DMS153 (cell line): ENCODE measurements around the gene ZDHHC14.

Source experiments
- DNase-seq: peaks from one replicate; lab custom pipeline; 2025; lab: John Stamatoyannopoulos, UW

ZDHHC14 gene

DNA sequence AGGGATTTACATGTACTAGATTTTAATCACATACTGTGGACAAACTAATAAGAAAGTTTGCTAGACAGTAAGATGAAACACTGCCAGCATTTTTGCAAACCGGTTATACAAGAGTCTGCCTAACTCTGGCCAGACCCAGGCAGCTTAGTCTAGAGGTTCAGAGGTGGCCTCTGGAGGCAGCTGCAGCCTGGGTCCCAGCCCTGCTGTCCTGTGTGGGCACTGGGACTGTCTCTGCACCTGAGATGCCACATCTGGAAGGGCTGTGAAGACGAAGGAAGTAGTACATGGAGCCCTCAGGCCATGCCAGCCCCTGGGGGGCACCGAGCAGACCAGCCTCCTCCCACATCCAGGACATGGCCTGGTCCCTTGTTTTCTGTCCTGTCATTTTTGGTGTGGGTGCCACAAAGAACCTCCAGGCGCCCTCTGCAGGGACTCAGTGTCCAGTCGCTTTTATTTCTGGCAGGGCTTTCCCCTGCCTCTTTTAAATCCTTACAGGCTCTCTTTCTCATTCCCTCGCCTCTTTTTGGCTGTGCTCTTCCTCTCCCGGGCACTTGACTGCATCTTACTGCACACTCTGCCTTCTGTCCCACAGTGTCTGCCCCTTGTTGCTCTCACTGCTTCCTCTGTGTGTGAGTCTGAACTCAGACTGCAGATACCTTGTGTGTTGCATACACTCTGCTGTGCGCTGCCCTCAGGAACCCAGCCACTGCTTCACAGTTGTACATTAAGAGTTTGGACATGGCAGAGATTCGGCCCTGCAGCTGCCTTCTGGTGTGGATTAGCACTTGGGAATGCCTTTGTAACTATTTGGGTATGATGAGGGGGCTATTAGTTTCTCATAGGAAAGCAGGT, 216.7 kb downstream of the ZDHHC14 start:
- DNase-seq = peak; percentile 9

DNA sequence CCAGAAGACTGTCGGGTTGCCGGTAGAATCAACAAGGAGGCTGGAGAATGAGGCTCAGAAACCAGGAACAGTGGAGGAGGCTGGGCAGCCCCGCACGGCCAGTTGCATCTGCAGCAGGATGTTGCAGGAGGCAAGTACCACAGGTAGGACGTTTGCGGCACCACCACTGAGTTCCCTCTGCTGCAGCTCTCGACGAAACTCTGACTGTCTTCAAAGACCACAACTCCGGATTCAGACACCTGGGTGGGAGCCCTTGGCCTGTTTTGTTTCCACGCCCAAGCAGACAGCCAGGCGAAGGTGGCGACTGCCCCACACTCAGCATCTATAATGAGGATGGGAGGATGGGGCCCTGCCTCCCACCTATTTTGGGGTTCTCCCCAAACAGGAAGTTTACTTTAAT, 218.2 kb downstream of the ZDHHC14 start:
- no peak for DNase-seq

DNA sequence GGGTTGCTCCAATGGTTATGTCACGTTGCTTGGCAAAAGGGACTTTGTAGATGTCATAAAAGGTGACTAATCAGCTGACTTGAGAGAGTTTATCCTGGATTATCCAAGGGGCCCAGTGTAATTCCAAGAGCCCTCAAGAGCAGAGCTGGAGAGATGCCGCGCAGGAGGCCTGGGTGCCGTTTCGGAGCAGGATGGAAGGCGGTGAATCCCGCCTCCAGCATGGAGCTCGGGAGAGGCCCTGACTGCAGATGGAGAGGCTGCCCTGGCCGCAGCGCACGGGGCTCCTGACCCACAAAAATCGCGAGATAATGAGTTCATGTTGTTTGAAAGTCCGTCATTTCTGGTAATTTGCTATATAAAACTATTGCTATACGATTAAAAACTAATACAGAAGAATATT, 219.8 kb downstream of the ZDHHC14 start:
- DNase-seq = no peak

DNA sequence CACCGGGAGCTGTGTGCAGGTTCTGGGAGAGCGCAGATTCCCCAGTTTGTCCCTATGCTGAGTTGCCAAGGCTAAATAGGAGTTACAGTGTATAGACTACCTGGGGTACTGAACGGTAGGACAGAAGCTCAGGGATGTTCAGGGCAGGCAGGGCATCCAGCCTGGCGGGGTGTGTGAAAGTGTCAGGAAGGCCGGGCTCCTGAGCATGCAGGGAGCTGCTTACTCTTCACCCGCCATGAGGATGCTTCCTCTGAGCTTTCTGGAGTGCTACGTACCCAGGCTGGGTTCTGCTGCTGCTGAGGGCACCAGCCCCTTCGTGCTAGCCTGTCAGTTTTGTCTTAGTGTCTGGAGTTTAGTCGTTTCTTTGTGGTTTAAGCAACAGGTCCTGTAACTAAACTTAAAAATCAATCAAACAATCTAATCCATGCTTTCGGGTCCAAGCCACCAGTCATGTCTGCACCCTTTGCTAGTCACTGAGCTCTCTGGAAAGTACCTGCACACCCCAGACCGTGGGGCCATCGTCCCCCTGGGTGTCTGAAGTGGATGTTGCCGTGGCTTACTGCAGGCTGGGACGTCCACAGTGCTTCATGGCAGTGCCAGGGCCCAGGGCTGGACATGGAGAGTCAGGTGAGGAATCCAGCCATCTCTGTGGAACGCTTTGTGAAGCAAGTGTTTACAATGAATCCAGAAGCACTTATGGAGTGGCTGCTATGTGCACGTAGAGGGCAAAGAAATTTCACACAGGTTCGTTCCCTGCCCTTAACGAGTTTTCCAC, 221.7 kb downstream of the ZDHHC14 start:
- no peak for DNase-seq

DNA sequence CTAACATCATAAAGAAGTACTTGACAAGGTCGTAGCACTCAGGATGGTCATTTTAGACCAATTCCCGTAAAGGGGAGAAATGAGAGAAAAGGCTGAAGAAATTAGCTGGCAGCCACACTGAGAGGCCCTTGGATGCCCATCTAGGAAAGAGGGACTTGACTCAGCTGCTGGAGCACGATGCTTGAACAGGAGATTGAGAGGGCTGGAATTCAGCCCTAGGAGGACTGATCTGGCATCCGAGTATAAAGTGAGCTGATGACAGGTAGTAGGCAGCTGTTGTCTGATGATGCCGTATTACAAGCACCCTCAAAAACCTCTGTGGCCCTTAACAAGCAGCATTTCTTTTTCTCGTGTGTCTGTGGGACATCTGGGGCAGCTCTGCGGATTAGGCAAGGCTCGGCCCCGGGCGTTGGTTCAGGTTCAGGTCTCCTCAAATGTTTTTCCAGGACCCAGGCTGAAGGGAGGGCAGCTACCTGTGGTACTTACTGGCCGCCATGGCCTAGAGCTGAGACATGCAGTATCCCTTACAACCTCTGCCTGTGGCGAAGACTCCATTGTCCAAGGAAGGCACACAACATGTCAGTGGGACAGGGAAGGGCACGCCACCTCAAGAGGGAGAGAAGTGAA, 222.4 kb downstream of the ZDHHC14 start:
- no peak for DNase-seq

DNA sequence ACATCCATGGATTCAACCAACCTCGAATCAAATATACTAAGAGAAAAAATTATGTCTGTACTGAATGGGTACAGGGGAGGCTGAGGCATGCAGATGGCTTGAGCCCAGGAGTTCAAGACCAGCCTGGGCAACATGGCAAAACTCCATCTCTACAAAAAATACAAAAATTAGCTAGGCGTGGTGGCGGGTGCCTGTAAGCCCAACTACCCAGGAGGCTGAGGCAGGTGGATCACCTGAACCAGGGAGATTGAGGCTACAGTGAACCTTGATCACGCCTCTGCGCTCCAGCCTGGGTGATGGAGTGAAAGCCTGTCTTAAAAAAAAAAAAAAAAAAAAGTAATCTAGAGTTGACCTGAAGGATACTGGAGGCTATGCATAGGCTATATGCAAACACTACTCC, 223.0 kb downstream of the ZDHHC14 start:
- DNase-seq = no peak

DNA sequence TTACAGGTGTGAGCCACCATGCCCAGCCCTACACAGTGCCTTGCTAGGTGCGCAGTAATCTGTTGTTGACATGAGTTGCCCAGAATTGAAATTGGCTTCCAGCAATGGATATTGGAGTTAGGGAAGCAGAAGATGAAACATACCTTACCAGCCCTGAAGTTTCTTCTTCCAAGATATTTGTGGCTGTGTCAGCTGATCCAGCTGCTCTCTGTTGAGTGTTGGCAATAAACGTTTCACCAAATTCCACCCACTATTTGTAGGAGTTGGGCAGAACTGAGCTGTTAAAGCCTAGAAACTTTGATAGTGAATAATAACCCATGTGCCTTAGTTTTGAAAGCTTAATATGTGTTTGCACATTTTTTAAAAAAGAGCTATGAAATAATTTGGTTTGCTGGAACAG, 223.8 kb downstream of the ZDHHC14 start:
- no peak for DNase-seq

DNA sequence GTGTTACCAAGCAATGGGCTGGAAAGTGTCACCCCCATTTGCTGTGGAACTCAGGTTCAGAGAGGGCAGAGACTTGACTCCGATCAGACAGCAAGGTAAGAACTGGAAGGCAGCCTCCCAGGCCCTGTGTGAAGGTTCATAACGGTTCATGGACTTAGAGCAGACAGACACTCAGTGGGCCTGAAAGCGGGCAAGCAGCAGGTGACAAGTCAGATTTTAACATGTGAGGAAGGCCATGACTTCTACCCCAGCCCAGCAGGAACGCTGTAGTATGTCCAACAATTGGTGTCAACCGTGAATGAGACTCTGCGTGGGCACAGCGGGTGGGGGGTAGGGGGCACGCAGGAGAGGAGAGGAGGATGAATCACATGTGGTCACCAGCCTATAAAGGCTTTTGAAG, 224.5 kb downstream of the ZDHHC14 start:
- DNase-seq = no peak

DNA sequence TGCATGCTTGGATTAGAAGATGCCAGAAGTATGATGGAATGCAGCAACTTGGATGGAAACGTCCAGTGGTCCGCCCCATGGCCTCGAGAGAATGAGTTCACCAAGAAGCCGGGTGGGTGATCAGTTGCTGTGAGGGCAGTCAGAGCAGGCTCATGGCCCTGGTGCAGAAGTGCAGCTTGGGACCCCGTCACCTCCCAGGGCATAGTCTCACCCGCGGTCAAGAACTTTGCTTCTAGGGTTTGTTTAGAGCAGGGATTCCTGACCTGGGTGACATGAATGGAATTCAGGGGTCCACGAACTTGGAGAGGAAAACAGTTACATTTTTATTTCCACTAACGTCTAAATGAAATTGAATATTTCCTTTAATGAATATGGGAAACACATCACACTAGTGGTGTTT, 225.5 kb downstream of the ZDHHC14 start:
- no peak for DNase-seq

DNA sequence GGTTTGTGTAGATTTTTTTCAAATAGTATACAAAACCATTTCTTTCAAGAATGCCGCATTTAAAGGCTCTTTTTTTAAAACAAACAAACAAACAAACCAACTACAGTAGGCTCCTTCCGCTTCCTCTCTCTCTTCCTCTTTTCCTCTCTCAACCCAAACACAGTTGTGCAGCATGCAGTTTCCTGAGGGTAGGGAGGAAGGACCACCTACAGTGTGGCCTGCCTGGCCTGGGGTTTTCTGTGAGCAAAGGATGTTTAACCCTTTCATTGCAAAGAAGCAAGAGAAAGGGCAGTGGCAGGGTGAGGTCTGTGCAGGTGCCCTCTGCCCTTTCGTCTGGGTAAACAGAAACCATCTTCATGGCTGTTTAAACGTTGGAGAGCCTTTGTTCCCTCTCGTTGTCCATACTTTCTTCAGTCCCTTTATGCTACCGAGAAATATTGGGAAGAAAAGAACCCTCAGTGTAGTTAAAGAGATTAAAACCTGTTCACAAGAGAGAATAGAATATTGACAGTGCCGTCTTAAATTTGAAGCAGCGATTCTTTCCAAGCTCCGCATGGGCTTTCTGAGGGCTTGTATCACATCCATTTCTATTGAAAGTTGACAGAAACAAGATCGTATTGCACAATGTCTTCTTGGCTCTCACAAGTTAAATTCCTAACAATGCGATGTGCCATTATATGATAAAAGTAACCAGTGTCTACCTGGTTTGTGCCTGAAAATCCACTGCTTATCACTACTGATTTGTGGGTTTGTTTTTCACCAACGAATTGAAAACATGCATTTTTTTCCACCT, 226.5 kb downstream of the ZDHHC14 start:
- no peak for DNase-seq

DNA sequence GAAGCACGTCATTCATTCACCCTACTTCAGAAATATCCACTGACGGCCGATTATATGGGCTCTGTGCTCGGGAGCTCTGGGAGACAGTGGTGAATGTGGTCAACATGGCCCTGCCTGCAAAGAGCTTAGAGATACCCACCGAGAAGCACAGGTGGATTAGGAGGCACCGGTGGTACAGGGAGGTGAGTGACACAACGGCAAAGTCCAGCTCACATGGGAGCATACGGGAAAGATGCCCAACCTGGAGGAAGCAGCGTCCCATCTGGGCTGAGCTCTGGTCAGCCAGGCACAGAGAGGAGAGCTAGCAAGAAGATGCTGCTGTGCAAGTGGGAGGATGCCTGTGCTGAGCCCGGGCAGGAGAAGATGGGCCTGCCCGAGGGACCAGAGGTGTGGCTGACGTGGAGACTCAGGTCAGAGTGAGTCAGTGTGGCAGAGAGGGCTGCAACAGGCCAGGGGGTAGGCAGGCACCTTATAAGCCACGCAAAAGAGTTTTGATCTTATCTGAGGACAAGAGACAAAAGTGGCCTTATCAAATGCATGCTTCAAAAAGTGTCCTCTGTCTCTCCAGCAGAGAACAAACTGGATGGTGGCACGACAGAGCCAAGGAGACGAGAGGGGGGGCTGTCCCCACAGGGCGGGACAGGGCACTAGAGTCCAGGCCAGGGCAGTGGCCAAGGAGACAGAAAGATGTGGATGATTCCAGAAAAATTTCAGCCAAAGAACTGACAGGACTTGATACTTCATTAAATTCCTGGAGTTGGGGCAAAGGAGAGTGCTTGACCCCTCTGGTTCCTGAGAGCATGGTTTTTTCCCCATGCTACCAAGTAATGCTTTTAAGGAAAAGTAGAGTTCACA, 227.5 kb downstream of the ZDHHC14 start:
- DNase-seq = no peak

DNA sequence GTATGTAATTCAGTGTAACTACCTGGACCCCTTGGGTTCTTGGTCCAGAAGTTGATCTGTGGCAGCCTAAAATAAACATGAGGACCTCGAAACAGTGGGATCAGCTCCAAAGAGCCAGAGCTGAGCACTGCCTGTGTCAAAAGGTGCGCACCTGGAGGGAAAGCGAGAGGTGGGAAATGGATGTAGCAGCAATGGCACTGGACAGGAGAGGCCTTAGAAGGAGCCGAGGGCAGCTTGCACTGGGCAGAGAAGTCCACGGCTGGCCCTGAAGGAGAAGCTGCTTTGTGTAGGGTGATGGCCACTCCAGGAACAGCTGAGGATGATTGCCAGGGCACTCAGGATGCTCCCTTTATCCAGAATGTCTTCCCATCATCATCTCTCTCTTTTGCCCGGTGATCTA, 228.1 kb downstream of the ZDHHC14 start:
- DNase-seq = no peak

DNA sequence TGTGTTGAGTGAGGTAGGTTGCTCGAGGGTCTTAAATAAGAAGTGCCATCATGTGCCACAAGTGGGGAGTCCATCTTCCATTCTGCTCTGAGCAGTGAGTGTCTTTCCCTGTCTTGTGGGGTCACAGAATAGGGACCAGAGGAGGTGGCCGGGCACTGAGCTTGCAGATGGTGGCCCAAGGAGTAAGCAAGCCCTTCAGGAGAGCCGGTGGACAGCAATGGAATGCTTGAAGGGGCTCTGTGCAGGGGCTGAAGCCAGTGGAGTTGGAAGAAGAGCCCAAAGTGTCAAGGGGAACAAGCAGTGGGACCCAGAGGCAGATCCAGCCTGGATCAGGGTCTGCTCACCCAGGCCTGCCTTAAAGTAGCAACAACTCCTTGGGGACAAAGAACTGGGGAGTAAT, 228.6 kb downstream of the ZDHHC14 start:
- no peak for DNase-seq

DNA sequence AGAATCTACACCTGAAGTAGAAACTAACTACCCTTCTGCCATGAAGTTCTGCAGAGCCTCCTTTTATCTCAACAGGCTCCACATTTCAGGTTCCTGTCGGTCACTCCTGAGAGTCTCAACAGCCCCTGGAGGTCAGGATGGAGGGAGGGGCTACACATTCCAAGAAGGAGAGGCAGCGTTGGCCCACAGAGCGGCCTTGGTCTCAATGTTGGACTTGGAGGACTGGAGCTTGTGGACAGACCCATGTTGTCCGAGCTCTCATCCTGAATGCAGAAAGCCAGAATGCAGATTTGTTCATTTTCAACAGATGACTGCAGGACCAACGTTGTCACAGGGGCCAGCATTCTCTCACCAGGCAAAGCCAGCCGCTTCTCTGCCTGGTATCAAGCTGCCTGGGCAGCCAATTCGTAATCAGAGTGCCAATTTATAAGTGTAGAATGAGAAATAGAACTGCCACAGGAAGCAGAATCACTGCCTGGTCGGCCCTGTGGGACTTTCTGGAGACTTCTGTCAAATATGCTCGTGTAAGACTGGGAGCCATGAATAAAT, 229.5 kb downstream of the ZDHHC14 start:
- no peak for DNase-seq

DNA sequence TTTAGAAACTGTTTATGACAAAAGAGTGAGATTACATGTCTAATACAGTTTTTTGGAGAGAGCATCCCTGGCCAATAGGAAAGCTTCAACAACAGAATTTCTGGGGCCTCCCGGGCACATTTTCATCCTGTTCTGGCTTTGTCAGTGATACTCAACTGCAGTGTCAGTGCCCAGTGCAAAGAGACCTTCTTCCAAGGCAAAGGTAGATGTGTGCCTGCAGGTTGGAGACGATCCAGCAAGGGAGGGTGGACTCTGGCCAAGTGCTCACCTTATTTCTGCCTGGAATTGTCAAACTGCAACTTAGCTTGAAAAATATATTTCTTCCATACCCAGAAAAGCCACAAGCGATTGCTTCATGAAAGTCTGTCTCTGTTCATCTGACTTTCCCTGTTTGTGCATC, 230.4 kb downstream of the ZDHHC14 start:
- DNase-seq = no peak

DNA sequence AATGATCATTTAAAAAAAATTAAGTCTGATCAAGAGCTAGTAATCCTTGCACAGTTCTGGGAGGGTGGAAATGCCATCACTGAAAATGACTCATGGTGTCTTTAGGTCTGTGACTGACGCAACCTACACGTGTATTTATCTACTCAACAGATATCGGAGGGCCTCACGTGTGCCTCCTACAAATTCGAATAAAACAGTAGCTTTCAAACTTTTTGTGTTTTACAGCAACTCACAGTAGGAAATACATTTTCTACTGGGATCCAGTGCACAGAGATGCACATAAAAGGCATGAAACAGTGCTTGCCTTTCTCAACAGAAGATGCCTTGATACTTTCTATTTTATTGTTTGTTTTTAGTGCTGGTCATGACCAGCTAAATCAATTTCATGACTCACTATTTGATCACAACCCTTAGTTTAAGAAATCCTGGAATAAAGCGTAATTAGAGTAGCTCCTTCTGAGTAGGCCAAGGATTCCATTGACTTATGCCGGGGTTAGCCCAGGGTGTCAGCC, 232.1 kb downstream of the ZDHHC14 start:
- no peak for DNase-seq

DNA sequence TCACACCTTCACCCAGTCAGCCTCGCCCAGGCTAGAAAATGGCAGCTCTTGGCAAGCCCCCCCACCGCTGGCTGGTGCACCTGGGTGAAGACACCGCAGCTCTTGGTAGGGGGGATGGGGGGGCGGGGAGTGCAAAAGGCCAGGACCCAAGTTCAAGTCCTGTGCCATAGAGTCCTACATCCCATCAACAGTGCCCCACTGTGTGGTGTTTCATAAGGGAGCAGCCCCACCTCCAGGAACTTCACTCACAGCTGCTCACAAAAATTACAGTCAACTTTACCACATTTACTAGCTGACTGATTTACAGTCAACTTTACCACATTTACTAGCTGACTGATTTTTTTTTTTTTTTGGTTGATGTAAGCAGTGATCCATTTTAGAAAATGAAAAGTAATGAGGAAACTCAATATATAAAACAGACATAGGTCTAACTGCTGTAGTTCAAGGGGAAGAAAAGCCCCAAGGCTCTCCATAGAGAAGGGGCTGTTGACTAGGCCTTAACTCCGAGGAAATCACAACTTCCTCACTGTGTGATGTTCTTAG, 233.1 kb downstream of the ZDHHC14 start:
- no peak for DNase-seq

DNA sequence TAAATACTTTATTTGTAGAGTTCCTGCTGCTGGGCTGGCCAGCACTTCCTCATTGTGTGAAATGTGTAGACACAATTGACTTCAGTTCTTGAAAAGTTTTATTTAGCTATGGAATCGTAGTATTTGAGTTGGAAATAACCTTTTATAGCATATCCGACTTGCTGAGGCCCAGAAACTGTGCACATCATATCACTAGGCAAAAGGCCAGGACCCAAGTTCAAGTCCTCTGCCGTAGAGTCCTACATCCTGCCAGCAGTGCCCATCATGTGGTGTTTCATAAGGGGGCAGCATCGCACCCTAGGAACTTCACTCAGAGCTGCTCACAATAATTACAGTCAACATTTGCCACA, 234.4 kb downstream of the ZDHHC14 start:
- DNase-seq = no peak

DNA sequence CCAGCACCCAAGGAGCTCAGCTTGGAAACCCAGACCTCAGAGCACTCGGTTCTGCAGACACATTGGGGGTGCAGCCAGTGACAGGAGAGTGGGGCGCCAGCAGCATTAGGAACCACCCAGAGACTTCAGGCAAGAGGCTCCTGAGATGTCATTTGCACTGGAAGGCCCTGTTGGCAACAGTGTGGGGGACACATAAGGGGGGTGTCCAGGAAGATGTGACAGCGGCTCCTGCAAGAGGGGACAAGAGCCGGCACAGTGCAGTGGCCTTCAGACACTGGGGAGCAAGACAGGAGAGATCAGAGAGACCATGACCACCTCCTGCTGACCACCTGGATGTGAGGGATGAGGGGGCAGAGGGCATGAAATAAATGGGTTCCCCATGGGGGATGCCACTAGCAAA, 235.0 kb downstream of the ZDHHC14 start:
- no peak for DNase-seq

DNA sequence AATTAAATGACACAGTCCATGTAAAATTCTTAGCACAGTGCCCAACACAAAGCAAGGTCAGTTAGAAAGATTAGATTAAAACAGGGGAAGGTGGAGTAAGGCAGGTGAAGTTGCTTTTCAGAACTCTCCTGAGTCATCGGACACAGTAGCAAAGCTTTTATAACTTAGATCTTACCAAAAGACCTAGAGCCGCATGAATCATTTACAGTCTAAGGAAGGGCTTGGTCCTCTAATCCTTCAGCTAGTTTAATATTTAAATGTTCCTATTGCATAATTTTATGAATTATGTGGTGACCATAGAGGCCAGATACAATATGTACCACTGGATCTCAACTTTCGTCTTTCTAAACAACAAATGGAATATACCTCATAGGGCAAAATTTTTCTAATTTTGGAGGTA, 240.0 kb downstream of the ZDHHC14 start:
- no peak for DNase-seq

DNA sequence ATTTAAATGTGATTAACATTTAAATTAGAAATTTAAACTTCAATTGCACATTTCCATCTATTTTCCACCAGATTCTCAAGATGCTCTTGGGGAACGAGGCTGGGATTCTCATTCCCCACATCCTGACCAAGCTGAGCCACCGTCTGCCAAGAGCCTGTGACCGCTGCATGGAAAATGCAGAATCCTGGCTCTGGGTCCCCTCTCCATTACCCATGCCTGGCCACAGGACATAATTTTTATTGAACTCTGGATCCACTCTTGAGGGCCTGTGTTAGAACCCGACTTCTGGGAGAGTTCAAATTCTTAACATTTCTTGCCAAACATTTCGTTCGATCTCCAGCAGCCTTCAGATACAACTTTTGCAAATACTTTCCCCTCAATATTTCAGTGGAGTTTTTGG, 240.4 kb downstream of the ZDHHC14 start:
- no peak for DNase-seq
